HAP-1 (cell line): Measurements from ENCODE around the gene TMEM212.

Experiments
- DNase-seq, 2 experiments: peaks; one replicate each; pipeline ENCODE4 v3.0.0-alpha.2; 2016 to 2020; ENCODE audit warnings: low spot score in 2 of 2
- H3K27me3 ChIP-seq: fragments of 250-450 bp; sonication (Bioruptor Pico); 2 replicates; pipeline ENCODE4 v1.5.1; 2020; ENCODE audit warnings: low read depth, mild to moderate bottlenecking, moderate library complexity
- H3K36me3 ChIP-seq: fragments of 250-450 bp; sonication (Bioruptor Pico); replicated peaks from 2 replicates; pipeline ENCODE4 v1.5.1; 2020; ENCODE audit warnings: mild to moderate bottlenecking
- H3K4me1 ChIP-seq: fragments of 250-450 bp; sonication (Bioruptor Pico); 2 replicates; pipeline ENCODE4 v1.5.1; 2020; ENCODE audit warnings: mild to moderate bottlenecking
- H3K4me3 ChIP-seq: fragments of 250-450 bp; sonication (Bioruptor Pico); 2 replicates; pipeline ENCODE4 v1.5.1; 2020; ENCODE audit warnings: mild to moderate bottlenecking, moderate library complexity
- H3K9me3 ChIP-seq: fragments of 250-450 bp; sonication (Bioruptor Pico); 2 replicates; pipeline ENCODE4 v1.5.1; 2020; ENCODE audit warnings: mild to moderate bottlenecking, moderate library complexity
- in situ Hi-C: fragments of 300-500 bp; cut with MboI; formaldehyde crosslinking; loops from 3 replicates; pipeline ENCODE4 v1.14.3; 2020; ENCODE audit warnings: low sequenced_read_pairs, inconsistent platforms, mixed read lengths

Gene TMEM212

DNA sequence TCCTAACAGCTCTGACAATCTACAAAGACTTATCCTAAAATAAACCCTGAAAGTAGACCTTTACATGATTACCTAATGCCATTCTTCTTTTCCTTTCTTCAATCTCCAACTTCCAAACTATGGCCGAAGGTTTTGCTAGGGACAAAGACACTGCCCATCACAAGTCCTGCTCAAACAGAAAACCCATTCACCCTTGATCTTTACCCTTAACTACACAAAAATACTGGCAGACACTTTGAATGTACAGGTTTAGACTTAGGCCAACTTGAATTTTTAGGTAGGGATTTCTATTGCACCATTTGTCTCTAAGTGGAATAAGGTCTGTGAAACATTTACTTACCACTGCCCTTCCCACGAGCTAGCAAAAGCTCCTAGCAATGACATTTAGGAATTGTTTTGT, 64.6 kb downstream of the TMEM212 start:
- in situ Hi-C loops, result no loop called here
- DNase-seq, result no peak
- no peaks in the 10 kb centered on the region for H3K36me3 ChIP-seq
- H3K9me3 ChIP-seq, result no peaks in the 10 kb centered on the region; the same call in 1 of the 2 replicates
- no peaks in the 10 kb centered on the region for H3K27me3 ChIP-seq
- H3K4me3 ChIP-seq, result no peak overlapping the region
- H3K4me1 ChIP-seq, result no peaks in the 10 kb centered on the region

GRCh38 chr3:171908731-171909130, 65.6 kb downstream of the TMEM212 start:
- in situ Hi-C loops, result no loop called here

More at GRCh38 chr3:171908731-171909130, 65.6 kb downstream of the TMEM212 start:
- H3K9me3 ChIP-seq, result no peaks in the 10 kb centered on the region; the same call in 1 of the 2 replicates
- no peaks in the 10 kb centered on the region for H3K4me1 ChIP-seq
- DNase-seq, result no peak
- no peak overlapping the region for H3K4me3 ChIP-seq
- H3K27me3 ChIP-seq, result no peaks in the 10 kb centered on the region
- H3K36me3 ChIP-seq, result no peaks in the 10 kb centered on the region
